GM03348 (cell line): ENCODE data around the gene MPP1.
"Not testable (repeated sequence)": the region's sequence is repeated elsewhere in the genome, so short reads cannot be mapped to it uniquely, and the experiment has no call there.

Experiments used
- DNase-seq: peaks from one replicate; pipeline ENCODE4 v3.0.0; 2012; ENCODE audit warnings: low spot score

Gene MPP1

DNA sequence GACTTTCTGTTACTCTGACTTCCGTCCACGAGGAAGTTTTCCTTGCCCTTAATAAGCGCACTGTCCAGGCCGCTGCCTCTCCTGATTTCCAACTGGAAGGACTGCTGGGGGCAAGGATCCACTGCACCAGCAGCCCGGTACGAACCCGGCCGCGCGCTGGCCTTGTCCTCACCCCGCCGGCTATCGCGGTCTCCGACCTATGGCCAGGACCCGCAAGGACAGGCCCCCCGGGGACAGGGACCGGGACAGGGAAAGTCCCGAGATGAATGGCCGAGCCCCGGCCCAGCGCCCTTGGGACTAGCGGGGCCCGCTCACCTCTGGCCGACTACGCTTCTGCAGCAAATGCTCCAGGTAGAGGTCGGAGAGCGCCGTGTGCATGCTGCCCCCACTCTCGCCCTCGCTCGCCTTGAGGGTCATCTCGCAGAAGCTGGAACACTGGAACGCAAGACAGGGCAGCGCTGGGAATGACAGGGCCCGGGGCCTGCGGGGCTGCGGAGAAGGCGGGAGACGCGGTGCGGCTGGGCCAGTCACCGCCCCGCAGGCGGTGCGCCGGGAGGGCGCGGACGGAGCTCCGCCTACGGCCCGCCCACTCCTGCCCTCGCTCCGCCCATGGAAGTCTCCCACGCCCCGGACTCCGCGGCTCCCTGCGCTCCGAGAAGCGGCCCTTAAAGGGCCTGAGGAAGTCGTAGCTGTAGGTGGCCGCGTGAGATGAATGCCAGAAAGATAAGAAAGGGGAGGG lies at the start of gene MPP1:
Gene MPP1, minus strand, starts transcription at position 529 of the 739 bp plus-strand sequence. Its CDS starts 112 bp downstream, at position 417.
- DNase-seq, result peak; percentile 92

DNA sequence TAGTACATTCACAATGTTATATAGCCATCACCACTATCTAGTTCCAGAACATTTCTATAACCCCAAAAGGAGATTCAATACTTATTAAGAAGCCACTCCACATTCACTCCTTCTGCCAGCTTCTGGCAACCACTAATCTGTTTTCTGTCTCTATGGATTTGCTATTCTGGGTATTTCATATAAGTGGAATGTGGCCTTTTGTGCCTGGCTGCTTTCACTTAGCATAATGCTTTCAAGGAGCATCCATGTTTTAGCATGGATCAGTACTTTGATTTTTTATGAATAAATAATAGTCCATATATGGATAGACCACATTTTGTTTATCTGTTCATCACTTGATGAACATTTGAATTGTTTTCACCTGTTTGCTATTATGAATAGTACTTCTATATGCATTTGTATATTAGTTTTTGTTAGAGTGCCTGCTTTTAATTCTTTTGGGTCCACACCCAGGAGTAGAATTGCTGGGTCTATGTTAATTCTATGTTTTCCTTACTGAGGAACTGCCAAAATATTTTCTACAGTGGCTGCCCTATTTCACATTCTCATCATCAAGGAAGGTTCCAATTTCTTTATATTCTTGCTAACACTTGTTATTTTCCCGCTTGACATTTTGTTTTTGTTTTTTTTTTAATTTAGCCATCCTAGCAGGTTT lies 45.8 kb upstream of the MPP1 start:
- no peak for DNase-seq

DNA sequence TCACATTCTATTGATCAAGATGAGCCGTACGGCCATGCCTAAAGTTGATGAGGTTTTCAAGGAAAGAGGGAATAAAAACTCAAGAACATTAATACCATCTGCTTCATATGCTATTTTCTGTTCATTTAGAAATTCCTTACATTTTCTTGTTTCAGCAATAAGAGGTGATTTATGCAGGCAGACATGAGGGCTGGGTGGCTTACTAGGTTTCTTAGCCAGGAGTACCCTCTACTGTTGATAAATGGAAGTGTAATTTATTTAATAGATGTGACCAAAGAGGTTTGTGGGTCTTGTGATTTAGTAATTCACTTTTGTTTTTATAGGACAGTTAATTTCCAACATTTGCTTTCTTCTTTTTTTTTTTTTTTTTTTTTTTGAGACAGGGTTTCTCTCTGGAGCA lies 35.6 kb upstream of the MPP1 start:
- DNase-seq, result peak; percentile 56

DNA sequence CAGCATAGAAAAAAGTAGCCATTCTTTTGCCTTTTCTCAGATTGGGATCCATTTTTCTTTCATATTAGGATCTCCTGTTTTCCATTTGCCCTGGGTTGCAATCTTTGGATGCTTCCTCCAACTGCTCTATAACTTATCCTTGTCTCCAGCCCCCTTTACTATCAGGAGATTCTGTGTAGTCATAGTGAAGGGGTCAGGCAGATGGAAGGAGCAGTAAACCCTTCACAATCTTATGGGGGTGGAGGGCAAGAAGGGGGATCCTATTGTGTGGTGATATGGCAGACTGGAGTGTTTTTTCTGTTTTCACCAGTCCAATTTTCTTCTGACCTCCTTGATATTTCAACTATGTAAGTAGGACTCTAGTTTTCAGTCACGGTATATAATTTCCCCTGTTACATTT lies 30.9 kb upstream of the MPP1 start:
- no peak for DNase-seq

DNA sequence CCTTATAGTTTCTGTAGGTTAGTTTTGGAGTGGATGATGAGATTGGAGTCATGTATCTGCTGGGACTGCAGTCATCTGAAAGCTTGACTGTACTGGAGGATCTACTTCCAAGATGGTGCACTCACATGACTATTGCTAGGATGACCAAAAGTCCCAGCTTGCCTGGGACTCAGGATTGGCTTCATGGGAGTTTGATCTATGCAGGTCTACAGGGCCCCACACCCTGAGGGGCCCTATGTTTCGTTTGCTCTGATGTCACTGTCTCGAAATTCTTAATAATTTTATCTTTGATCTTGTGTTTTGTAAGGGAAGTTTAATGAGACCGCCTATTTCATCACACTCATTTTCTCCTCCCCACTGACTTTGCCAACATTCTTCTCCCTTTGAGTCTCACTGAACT lies 29.3 kb upstream of the MPP1 start, which contains the start of gene SMIM9:
Gene SMIM9, minus strand, starts transcription at position 101 of the 400 bp plus-strand sequence. CDS start 3,806 bp downstream, outside the sequence.
- no peak for DNase-seq

DNA sequence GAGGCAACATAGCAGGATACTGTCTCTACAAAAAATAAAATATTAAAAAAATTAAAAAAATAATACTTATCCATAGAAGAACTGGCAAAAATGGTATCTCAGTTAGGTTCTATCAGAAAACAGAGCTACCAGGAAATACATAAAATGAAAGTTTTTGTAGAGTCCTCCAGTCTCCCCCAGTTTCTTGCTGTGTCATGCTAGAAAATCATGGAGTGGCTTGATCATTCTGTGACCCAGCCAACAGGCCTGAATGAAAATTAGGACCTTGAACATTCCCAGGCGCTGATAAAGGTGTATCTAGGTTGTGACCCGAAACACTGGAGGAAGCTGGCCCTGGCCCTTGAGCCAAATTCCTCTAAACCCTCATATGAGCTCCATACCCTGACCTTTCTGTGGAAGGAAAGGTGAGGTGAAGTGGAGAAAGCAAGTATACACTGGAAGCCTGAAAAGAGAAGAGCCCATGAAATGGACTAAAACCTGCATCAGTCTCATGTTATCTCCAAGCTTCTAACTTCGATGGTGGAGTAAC lies 28.5 kb upstream of the MPP1 start:
- DNase-seq, result no peak

DNA sequence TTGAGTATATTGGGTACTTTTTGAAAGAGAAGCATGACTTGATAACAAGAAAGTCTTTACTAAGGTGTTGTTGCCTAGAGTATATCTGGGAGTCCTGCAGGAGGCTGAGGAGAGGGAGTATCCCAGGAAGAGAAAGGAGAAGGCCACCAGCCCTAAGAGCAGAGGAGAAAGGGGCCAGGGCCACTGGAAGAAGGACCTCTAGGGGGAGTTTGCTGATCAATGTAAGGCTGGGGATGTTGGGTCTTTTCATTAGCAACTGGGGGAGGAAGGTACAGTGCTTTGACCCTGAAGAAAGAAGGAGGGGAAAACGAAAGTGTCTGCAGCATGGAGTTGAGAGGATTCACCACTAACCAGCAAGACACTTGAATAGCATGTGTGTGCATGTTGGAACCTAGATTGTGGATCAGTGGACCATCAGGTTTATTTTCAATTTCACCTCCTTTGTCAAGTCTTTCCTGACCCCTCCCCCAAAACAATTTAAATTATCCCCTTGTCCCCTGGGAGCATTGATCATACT lies 24.7 kb upstream of the MPP1 start:
- DNase-seq, result no peak

DNA sequence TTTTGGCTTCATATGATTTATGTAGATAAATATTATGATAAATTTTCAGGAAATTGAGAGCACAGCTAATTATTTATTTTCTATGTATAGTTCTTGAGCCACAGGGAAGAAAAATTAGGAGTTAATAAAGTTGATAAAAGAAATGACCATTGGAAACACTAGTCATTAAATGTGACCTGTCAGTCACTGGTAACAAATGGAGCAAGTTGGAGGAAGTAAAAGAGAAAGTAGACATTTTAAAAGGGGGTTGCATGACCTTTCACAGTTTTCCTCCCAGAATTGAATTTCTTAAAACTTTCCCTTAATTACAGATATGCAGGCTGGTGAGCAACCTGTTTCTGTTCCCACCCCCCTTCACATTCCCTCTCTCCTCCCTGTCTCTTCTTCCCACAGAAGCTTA lies 23.8 kb upstream of the MPP1 start:
- DNase-seq, result no peak

DNA sequence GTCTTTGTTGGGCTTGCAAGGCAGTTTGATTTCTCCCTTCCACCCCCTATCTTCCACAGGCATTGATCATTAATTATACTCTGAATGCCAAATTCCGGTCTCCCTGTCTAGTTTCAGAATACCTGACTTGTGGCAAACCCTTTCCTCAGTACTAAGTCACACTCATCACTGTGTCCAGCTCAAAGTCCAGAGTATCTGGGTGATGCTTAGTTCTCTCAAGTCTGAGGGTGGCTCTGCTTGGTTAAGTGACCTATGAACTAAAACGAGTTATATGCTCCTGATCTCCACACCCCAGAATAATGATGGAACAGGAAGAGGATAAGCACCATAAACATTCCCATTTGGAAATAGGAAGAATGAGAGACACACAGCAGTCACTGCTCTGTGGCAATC lies 22.7 kb upstream of the MPP1 start:
- DNase-seq, result no peak

DNA sequence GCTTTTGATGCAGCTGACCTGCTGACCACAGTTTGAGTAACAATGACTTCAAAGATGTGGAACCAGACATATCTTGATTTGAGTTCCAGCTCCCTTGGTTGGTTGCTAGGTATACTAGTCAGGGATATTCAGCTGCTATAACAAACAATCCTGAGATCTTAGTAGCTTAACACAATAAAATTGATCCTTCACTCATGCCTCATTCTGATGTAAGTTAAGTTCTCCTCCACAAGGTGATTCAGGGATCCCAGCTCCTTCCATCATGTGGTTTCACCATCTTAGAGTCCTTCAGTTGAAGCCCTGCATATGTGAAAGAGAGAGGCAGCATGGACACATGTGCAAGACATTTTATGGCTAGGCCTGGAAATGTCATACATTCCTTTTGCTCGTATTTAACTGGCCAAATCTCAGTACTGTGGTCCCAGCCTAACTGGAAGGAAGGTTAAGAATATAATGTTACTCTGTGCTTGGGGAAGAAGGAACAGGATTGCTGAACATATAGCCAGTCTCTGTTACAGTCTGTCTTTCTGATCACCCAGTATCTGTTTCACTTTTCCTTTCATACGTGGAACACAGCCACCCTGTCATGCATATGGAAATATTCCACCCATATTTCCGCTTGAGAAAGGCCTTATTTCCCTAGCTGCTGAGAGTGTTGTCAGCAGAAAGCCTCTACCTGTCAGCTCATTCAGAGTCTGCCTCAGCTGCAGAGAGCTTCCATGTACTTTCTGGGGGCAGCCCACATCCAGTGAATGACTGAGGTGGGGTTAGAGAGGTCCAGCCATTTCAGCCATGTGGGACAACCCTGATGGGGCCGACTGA lies 22.1 kb upstream of the MPP1 start:
- DNase-seq, result no peak

DNA sequence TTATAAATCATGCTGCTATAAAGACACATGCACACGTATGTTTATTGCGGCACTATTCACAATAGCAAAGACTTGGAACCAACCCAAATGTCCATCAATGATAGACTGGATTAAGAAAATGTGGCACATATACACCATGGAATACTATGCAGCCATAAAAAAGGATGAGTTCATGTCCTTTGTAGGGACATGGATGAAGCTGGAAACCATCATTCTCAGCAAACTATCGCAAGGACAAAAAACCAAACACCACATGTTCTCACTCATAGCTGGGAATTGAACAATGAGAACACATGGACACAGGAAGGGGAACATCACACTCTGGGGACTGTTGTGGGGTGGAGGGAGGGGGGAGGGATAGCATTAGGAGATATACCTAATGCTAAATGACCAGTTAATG lies 20.3 kb upstream of the MPP1 start:
- not testable (repeated sequence) for DNase-seq

DNA sequence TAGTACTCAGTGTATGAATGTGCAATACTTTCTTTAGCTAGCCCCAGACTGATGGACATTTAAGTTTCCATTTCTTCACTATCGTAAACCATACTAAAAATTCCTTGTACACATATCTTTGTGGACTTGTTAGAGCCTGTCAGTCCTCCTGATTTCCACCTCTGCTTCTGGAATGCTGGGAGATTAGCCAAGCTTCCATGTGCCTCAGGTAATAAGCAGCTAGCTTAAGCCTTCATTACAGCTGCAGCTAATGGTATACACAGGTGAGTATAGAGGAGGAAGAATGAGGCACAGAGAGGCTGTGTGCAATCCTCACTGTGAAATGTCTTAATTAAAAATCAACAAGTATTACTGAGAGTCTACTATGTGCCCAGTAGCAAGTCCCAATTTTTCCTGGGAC lies 19.4 kb upstream of the MPP1 start:
- no peak for DNase-seq

DNA sequence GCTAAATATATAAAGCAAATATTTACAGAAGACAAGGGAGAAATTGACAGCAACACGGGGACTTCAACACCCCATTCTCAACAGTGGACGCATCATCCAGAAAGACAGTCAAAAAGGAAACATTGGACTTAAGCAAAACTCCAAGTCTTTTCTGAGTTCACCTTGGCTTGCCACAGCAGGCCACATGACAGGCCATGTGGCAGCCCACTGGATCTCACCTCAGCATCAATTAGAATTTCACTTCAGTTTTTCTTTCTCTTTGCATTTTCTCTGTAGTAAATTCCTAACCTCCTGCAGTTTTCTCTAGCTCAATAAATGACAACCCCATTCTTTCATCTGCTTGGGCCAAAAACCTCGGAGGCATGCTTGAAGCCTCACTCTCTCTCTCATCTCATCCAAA lies 16.7 kb upstream of the MPP1 start:
- no peak for DNase-seq

DNA sequence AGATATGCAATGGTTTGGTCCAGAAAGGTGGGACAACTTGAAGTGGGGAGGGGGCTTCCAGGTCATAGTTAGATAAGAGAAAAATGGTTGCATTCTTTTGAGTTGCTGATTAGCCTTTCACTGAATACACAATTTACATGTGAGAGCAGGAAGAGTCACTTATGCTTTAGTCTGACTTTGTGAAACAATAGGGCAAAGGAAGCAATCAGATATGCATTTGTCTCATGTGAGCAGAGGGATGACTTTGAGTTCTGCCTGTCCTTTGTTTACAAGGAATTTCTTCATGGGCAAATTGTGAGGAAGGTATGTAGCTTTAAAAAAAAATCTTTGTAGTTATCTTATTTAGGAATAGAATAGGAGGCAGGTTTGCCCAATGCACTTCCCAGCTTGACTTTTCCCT lies 16.2 kb upstream of the MPP1 start:
- DNase-seq, result no peak

DNA sequence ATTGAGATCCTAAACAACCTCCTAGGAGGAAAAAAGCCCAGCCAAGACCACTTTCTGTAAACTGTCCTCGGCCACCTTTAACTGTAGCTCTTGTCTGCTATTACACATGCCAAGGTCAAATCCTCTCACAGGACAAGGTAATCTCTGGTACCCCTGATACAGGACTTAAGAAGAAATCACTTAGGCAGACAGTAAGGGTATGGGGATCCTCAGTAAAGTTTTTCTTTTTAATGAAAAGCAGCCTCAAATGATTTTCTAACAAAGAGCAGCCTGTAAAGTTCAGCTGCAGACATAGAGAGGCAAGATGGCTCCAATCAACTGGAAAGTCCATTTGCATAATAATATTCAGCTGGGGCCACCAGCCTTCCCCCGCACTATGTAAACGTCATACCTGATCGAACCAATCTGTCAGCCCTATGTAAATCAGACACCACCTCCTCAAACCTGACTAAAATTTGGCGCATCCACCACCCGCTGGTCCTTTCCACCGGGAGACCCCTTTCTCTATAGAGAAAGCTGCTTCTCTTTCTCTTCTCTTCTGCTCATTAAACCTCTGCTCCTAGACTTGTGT lies 14.6 kb upstream of the MPP1 start:
- no peak for DNase-seq

DNA sequence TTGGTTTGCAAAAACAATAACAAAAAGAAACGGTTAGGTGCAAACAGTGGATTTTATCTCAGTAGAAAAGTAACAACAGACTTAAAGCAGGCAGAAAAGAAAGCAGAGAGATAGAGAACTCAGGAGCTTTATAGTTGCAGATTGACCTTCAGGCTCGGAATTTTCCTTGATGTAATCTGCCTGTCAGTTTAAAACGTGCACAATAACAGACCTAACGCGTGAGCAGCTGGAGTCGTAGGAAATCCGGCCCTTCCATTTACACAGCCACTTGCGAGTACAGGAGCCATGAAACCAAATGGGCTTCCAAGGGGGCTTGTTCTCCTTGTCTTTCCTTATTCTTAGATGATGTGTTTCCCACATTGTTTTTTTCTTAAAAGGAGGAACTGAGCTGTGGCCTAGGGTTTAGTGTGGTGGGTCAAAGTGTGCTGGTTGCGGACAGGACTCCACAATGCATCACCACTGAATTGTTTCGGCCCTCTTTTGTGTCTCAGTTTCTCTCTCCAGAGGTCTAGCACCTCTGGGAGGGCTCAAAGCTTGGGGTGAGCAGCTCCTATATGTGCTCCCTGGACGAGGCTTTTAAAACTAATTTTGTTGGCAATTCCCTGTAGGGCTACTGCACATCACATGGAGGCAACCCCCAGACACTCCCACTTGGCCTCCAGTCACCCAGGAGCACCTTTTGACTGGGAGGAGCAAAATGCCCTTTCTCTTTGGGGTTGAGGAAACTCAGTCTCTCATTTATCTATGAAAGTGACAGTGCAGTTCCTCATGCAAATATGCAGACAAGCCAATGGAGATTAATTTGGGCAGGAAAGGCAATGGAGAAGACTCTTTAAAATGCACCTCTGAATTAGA lies 13.9 kb upstream of the MPP1 start:
- no peak for DNase-seq

DNA sequence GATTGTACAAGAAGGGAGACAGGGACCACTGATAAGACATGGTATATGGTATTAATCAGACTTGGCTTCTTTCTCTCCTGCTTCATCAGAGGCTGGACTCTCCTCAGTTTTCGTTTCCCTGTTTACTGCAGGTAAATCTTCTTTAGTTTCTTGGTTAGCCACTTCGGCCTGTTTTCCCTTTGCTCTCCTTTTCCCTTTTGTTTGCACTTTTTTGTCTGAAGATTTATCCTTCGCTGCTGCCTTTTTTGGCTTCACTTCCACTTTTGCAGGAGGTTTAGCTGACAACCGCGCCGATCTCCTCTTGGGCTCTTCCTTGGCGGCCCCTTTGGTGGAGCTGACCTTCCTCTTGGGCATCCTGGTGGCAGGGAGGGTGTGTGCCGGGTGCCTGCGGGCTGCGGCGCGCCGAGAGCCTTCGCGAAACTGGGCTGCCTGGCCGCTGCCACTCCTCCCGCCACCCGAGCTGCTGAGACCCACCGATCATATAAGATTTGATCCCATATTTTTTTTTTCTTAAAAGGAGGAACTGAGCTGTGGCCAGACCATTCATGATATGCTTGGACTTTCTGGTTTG lies 11.8 kb upstream of the MPP1 start:
- DNase-seq, result not testable (repeated sequence)

DNA sequence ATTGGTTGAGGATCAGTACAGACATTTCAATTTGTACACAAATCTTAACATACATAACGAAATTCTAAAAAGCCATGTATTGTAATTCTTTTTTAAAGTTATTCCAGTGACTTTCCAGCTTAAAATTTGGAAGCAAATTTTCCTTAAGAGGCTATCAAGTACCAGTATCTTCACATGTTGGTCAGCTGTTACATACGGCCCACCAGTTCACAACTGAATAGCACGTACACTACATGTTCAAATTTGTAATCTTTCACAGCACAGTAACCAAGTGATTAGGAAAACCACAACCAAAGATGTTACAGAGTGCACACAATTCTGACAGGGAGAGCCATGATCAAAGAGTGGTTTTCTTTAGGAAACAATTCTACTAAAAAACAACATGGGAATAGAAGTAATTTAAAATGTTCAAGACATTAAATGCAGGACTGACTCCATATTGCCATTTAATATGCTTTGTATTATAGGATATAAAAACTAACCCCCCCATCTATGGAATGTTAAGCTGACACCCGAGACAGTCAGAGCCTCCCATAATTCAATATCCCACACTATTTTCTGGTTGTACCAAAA lies 11.1 kb upstream of the MPP1 start:
- not testable (repeated sequence) for DNase-seq

DNA sequence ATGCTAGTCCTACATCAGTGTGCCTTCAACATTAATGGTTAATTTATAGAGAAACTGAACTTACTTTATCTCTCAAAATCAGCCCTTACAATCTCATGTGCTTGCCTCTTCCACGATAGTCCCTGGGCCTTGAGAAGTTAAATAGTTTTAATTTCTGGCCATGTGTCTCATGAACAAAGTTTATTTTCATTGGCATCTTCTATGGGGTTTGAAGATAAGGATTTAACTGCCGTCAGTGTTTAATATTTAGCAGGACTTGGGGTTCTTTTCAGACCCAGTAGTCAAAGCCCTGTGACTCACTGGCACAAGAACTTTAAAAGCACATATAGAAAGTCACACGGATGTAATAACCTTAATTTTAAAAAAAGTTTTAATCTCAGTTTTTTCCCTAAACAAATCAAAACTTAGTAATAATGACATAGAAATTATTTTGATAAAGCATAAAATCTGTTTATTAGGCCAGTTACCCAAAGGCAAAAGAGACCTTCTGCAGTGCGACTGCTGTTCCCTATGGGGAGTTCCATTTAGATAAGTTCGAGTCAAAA lies 10.1 kb upstream of the MPP1 start:
- DNase-seq, result no peak

DNA sequence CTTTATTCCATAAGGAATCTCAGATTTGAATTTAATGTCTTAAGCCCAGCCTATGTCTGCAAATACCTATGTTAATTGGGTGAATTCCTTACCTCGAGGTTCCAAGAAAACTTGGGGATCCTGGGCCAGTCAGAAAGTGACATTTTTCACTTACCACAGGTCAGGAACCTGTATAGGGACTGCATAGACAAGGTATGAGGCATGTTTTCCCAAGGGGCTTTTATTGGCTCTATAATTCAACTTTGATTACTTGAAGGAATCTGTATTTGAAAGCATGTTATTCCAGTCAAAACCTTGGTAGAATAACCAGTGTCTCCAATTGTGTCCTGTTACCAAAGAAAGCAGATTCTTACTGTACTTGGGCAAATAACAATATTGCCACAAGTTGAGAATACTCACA lies 8.5 kb upstream of the MPP1 start:
- no peak for DNase-seq
